H9 (cell line): ENCODE data around the gene SBK3. TPM values are rescaled to one million over a fixed set of nuclear protein-coding genes. Genes with fewer than 3 reads are reported as not detected.

Experiments
- DNase-seq: peaks from one replicate; pipeline ENCODE4 v3.0.0-alpha.2; 2017
- H2AFZ ChIP-seq: one replicate; pipeline ENCODE4 v1.6.1; 2013; ENCODE audit warnings: mild to moderate bottlenecking, low read length, control low read depth, moderate library complexity
- H2AK5ac ChIP-seq: 2 replicates; pipeline ENCODE4 v1.6.1; 2013; ENCODE audit warnings: low read length, control low read depth, mixed read lengths; ENCODE audit not compliant: insufficient read length
- H2BK120ac ChIP-seq: one replicate; pipeline ENCODE4 v1.6.1; 2013; ENCODE audit warnings: low read depth, mild to moderate bottlenecking, low read length, control low read depth, inconsistent platforms; ENCODE audit not compliant: poor library complexity, severe bottlenecking
- H2BK12ac ChIP-seq: 2 replicates; pipeline ENCODE4 v1.6.1; 2013; ENCODE audit warnings: low read length, control low read depth, mixed read lengths, low read depth; ENCODE audit not compliant: insufficient read length
- H2BK15ac ChIP-seq: 2 replicates; pipeline ENCODE4 v1.6.1; 2013; ENCODE audit warnings: low read depth, low read length, control low read depth
- H2BK20ac ChIP-seq: one replicate; pipeline ENCODE4 v1.6.1; 2013; ENCODE audit warnings: low read depth, mild to moderate bottlenecking, low read length, control low read depth, inconsistent platforms; ENCODE audit not compliant: poor library complexity, severe bottlenecking
- H2BK5ac ChIP-seq: 2 replicates; pipeline ENCODE4 v1.6.1; 2013; ENCODE audit warnings: low read length, control low read depth, mixed read lengths; ENCODE audit not compliant: insufficient read length
- H3K14ac ChIP-seq: 2 replicates; pipeline ENCODE4 v1.6.1; 2013; ENCODE audit warnings: low read length, control low read depth; ENCODE audit not compliant: insufficient read depth
- H3K18ac ChIP-seq: 2 replicates; pipeline ENCODE4 v1.6.1; 2013; ENCODE audit warnings: low read depth, mild to moderate bottlenecking, mixed read lengths, low read length, control low read depth; ENCODE audit not compliant: insufficient read length
- H3K23ac ChIP-seq: 2 replicates; pipeline ENCODE4 v1.6.1; 2013; ENCODE audit warnings: low read length, control low read depth, mixed read lengths, low read depth; ENCODE audit not compliant: insufficient read length
- H3K23me2 ChIP-seq: 2 replicates; pipeline ENCODE4 v1.6.1; 2013; ENCODE audit warnings: low read depth, mild to moderate bottlenecking, mixed read lengths, low read length, control low read depth; ENCODE audit not compliant: insufficient read length, poor library complexity, severe bottlenecking
- H3K27ac ChIP-seq: 2 replicates; pipeline ENCODE4 v1.5.1; 2013; ENCODE audit warnings: low read length, control low read depth, mixed read lengths, low read depth; ENCODE audit not compliant: insufficient read length
- H3K27me3 ChIP-seq: 2 replicates; pipeline ENCODE4 v1.6.1; 2013; ENCODE audit warnings: low read length, control low read depth, inconsistent platforms; ENCODE audit not compliant: insufficient read depth
- H3K4ac ChIP-seq: 2 replicates; pipeline ENCODE4 v1.6.1; 2013; ENCODE audit warnings: low read depth, mild to moderate bottlenecking, control low read depth, inconsistent platforms, low read length, moderate library complexity
- H3K4me1 ChIP-seq: 2 replicates; pipeline ENCODE4 v1.6.1; 2013; ENCODE audit warnings: low read length, control low read depth, inconsistent platforms; ENCODE audit not compliant: insufficient read depth
- H3K4me2 ChIP-seq: 2 replicates; pipeline ENCODE4 v1.6.1; 2013; ENCODE audit warnings: low read length, control low read depth, mixed read lengths; ENCODE audit not compliant: insufficient read length, insufficient read depth
- H3K56ac ChIP-seq: 2 replicates; pipeline ENCODE4 v1.6.1; 2013; ENCODE audit warnings: low read depth, mild to moderate bottlenecking, mixed read lengths, low read length, control low read depth; ENCODE audit not compliant: insufficient read length
- H3K79me1 ChIP-seq: 2 replicates; pipeline ENCODE4 v1.6.1; 2013; ENCODE audit warnings: low read depth, mild to moderate bottlenecking, moderate library complexity, low read length, control low read depth, inconsistent platforms; ENCODE audit not compliant: insufficient read depth, poor library complexity, severe bottlenecking
- H3K79me2 ChIP-seq: 2 replicates; pipeline ENCODE4 v1.6.1; 2013; ENCODE audit warnings: low read length, control low read depth, inconsistent platforms; ENCODE audit not compliant: insufficient read depth
- H3K9ac ChIP-seq: 2 replicates; pipeline ENCODE4 v1.6.1; 2013; ENCODE audit warnings: low read length, control low read depth, mixed read lengths; ENCODE audit not compliant: insufficient read length; ENCODE audit errors: extremely low read depth
- H3K9me3 ChIP-seq: one replicate; pipeline ENCODE4 v1.6.1; 2013; ENCODE audit warnings: low read depth, low read length, inconsistent platforms; ENCODE audit not compliant: control insufficient read depth
- H3T11ph ChIP-seq: one replicate; pipeline ENCODE4 v1.6.1; 2013; ENCODE audit warnings: mild to moderate bottlenecking, low read length, control low read depth, inconsistent platforms
- H4K20me1 ChIP-seq: one replicate; pipeline ENCODE4 v1.6.1; 2013; ENCODE audit not compliant: control insufficient read depth, insufficient read length, insufficient read depth
- H4K5ac ChIP-seq: 2 replicates; pipeline ENCODE4 v1.6.1; 2013; ENCODE audit warnings: low read depth, mild to moderate bottlenecking, mixed read lengths, low read length, control low read depth; ENCODE audit not compliant: insufficient read length
- H4K8ac ChIP-seq: replicated peaks from 2 replicates; pipeline ENCODE4 v1.6.1; 2013; ENCODE audit warnings: low read length, control low read depth, mixed read lengths, low read depth; ENCODE audit not compliant: insufficient read length
- H4K91ac ChIP-seq: 2 replicates; pipeline ENCODE4 v1.6.1; 2013; ENCODE audit warnings: low read depth, mild to moderate bottlenecking, moderate library complexity, mixed read lengths, low read length, control low read depth; ENCODE audit not compliant: insufficient read length
- H3K27ac Mint-ChIP-seq, 3 experiments: 2 replicates in 2 of 3; 3 replicates in 1 of 3; pipeline ENCODE4 v1.8.0; 2020 to 2021; ENCODE audit warnings: mixed read lengths in 3 of 3, mild to moderate bottlenecking in 1 of 3, moderate library complexity in 1 of 3
- H3K27me3 Mint-ChIP-seq: 2 replicates; pipeline ENCODE4 v1.8.0; 2021; ENCODE audit warnings: low read depth, mild to moderate bottlenecking, moderate library complexity, mixed read lengths
- H3K36me3 Mint-ChIP-seq, 3 experiments: 2 replicates in 2 of 3; 3 replicates in 1 of 3; pipeline ENCODE4 v1.8.0; 2020 to 2021; ENCODE audit warnings: low read depth in 3 of 3, mixed read lengths in 3 of 3; ENCODE audit not compliant: insufficient read depth in 1 of 3
- H3K4me1 Mint-ChIP-seq, 2 experiments: 2 replicates each; pipeline ENCODE4 v1.8.0; 2020; ENCODE audit warnings: mixed read lengths in 2 of 2
- H3K4me3 Mint-ChIP-seq, 2 experiments: 2 replicates in 1 of 2; 3 replicates in 1 of 2; pipeline ENCODE4 v1.8.0; 2020 to 2021; ENCODE audit warnings: mild to moderate bottlenecking in 2 of 2, mixed read lengths in 2 of 2, moderate library complexity in 1 of 2
- H3K9me3 Mint-ChIP-seq, 2 experiments: 2 replicates in 1 of 2; 3 replicates in 1 of 2; pipeline ENCODE4 v1.8.0; 2020; ENCODE audit warnings: mild to moderate bottlenecking in 2 of 2, mixed read lengths in 2 of 2, moderate library complexity in 1 of 2
- CTCF ChIP-seq: fragments of 200-600 bp; sonication (generic); conservative IDR thresholded peaks from 3 replicates; pipeline ENCODE4 v1.8.0; 2021; ENCODE audit warnings: antibody characterized with exemption, mild to moderate bottlenecking
- WGBS: extraction: QIAGEN DNeasy Blood & Tissue Kit; methylation state at CpG from one replicate; pipeline ENCODE4 v1.1.7; 2013; ENCODE audit warnings: missing lambda C conversion rate, low lambda C conversion rate, mixed read lengths; ENCODE audit not compliant: insufficient read length; ENCODE audit errors: extremely low coverage; 5-methylcytosine and 5-hydroxymethylcytosine counted together
- total RNA-seq: library from RNA; stranded (reverse); gene quantifications from 2 replicates; pipeline ENCODE4 v1.2.1, GENCODE V29; 2021

SBK3 gene
- total RNA-seq, 1 experiment from 2014 or later: 0.70 TPM

DNA sequence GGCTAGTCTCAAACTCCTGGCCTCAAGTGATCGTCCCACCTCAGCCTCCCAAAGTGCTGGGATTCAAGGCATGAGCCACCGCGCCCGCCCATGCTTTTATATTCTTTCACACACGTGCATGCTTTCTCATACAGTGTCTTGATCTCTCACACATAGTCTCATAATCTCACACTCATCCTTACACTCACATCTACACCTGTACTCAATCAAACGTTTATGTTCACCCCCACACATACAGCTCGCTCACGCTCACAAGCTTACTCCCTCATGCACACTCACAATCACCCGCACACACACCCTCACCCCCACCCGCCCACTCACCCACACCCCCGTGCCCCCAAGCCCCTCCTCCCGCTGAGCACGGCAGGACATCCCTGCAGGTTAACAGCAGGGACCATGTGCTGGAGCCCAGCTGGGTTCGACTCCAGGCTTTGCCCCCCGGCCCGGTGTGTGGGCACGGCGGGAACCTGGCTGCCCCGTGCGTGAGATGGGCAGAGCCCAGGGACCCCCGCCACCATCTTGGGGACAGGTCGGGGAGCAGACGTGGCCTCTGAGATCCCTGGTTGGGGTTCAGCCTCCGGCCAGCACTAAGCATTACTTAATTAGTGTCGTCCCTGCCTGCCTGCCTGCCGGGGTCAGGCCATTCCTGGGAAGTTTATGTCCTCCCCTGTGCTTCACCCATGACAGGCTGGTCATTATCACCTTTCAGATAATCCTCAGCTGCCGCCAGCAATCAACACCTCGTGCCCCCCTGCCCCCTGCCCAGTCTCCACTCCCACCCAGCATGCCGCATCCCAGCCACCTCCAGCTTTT is 19.8 kb downstream of the SBK3 start:
- Histone ChIP-seq H2BK15ac (no peak overlapping the region), H3K18ac (no peak overlapping the region), H3K27ac (no peak overlapping the region), H3K23ac (no peak overlapping the region), H4K5ac (no peak overlapping the region), H3K4me1 (no peaks in the 10 kb centered on the region; the same call in 1 of the 2 replicates), H2BK12ac (no peak overlapping the region), H4K91ac (no peak overlapping the region), H2AFZ (no peak overlapping the region), H2BK20ac (no peak overlapping the region), H3T11ph (no peak overlapping the region), H3K23me2 (no peaks in the 10 kb centered on the region), H3K4ac (no peak overlapping the region), H3K9me3 (no peaks in the 10 kb centered on the region), H3K27me3 (no peaks in the 10 kb centered on the region), H3K79me1 (no peaks in the 10 kb centered on the region), H4K8ac (no peak overlapping the region), H3K79me2 (no peaks in the 10 kb centered on the region), H3K4me2 (no peak overlapping the region), H2BK120ac (no peak overlapping the region), H2BK5ac (no peak overlapping the region), H3K9ac (no peak overlapping the region), H3K56ac (no peak overlapping the region), H2AK5ac (no peak overlapping the region), H4K20me1 (no peaks in the 10 kb centered on the region), H3K14ac (no peak overlapping the region)
- H3K4me1 Mint-ChIP-seq: no peaks in the 10 kb centered on the region; a peak in 1 of 4 replicates
- no peak overlapping the region; a peak in 1 of 5 replicates for H3K4me3 Mint-ChIP-seq
- no peaks in the 10 kb centered on the region for H3K9me3 Mint-ChIP-seq
- H3K36me3 Mint-ChIP-seq: no peaks in the 10 kb centered on the region
- H3K27me3 Mint-ChIP-seq: peaks cover 5% of the 10 kb centered on the region; the same call in 1 of the 2 replicates
- DNase-seq: no peak
- no peak overlapping the region; a peak in 3 of 7 replicates for H3K27ac Mint-ChIP-seq
- TF ChIP-seq CTCF: no peak
- 100% methylated on average over 4 of the region's 29 CpGs for WGBS
